Measurements from ENCODE around the gene TPM2. TPM values are rescaled to one million over a fixed set of nuclear protein-coding genes. Genes with fewer than 3 reads are reported as not detected.
A peak's percentile ranks its signal among the peaks of the same experiment; 100 is the strongest.

The TPM2 gene
- total RNA-seq, 1 donor from 2014 or later: 77.1 TPM

- Histone ChIP-seq H3K36me3 (ENCODE audit: control insufficient read depth, insufficient read depth, low read length) (peaks cover 3% of the 10 kb centered on the region), H3K27me3 (ENCODE audit: control insufficient read depth, insufficient read depth, low read length) (no peaks in the 10 kb centered on the region), H3K4me3 (ENCODE audit: low read depth, low read length) (peak overlapping the region; percentile 93)
- TF ChIP-seq, protein P1, sequence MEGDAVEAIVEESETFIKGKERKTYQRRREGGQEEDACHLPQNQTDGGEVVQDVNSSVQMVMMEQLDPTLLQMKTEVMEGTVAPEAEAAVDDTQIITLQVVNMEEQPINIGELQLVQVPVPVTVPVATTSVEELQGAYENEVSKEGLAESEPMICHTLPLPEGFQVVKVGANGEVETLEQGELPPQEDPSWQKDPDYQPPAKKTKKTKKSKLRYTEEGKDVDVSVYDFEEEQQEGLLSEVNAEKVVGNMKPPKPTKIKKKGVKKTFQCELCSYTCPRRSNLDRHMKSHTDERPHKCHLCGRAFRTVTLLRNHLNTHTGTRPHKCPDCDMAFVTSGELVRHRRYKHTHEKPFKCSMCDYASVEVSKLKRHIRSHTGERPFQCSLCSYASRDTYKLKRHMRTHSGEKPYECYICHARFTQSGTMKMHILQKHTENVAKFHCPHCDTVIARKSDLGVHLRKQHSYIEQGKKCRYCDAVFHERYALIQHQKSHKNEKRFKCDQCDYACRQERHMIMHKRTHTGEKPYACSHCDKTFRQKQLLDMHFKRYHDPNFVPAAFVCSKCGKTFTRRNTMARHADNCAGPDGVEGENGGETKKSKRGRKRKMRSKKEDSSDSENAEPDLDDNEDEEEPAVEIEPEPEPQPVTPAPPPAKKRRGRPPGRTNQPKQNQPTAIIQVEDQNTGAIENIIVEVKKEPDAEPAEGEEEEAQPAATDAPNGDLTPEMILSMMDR (IDR thresholded peaks at IDR 0.05; ENCODE audit: insufficient read depth, low read length, poor library complexity, severe bottlenecking): peak; percentile 15
- no peak for DNase-seq (ENCODE audit: low read depth)
These were observed 43.2 kb upstream of the TPM2 start for GRCh38 chr9:35732800-35733541.

GRCh38 chr9:35732185-35732799 lies 42.6 kb upstream of the TPM2 start, which contains the start of the genes CREB3 and TLN1:
CREB3 (plus strand) TSS chr9:35732666; CDS start chr9:35732773, 107 bp downstream.
TLN1 (minus strand) TSS chr9:35732195; CDS start chr9:35725694, 6,501 bp downstream.
- Histone ChIP-seq H3K27me3 (ENCODE audit: control insufficient read depth, insufficient read depth, low read length) (no peaks in the 10 kb centered on the region), H3K4me3 (ENCODE audit: low read depth, low read length) (peak within 1 kb of the TSS; percentile 93), H3K36me3 (ENCODE audit: control insufficient read depth, insufficient read depth, low read length) (peaks cover 2% of the 10 kb centered on the region)
- peak; percentile 95 for DNase-seq (ENCODE audit: low read depth)
- TF ChIP-seq, protein P1 (IDR thresholded peaks at IDR 0.05; ENCODE audit: insufficient read depth, low read length, poor library complexity, severe bottlenecking): no peak

DNA sequence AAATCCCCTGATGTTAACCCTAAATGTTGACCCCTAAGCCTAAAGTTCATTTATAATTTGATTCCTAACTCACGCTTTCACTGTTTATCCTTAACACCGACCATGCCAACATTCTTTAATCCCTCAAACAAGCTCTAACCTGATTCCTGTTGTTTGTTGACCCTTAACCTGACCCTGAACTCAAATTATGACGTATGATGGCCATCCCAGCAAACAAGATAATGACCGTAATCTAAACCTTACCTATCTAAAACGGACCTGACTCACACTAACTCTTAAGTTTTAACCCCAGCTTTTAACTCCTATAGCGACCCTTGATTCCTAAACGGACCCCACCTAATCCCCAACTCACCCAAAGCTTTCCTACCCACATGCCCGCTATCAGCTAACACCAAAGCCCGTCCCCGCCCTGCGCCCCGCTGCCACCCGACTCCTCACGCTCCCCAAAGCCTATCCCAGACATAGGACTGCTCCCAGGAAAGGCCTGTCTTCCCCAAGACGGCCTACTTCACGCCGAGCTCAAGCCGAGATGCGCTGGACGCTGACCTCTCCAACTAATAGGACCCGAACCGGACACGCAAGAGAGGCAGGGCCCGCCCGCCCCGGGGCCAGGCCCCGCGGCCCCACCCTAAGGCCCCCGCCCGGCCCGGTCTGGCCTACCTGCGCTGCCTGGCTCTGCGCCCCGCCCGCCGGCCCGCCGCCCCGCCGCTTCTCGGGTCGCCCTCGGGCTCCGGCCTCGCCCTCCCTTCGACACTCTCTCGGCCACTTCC lies 41.9 kb upstream of the TPM2 start:
- TF ChIP-seq, protein P1 (IDR thresholded peaks at IDR 0.05; ENCODE audit: insufficient read depth, low read length, poor library complexity, severe bottlenecking): no peak
- Histone ChIP-seq H3K4me3 (ENCODE audit: low read depth, low read length) (peak overlapping the region; percentile 93), H3K27me3 (ENCODE audit: control insufficient read depth, insufficient read depth, low read length) (no peaks in the 10 kb centered on the region), H3K36me3 (ENCODE audit: control insufficient read depth, insufficient read depth, low read length) (no peaks in the 10 kb centered on the region)
- no peak for DNase-seq (ENCODE audit: low read depth)

DNA sequence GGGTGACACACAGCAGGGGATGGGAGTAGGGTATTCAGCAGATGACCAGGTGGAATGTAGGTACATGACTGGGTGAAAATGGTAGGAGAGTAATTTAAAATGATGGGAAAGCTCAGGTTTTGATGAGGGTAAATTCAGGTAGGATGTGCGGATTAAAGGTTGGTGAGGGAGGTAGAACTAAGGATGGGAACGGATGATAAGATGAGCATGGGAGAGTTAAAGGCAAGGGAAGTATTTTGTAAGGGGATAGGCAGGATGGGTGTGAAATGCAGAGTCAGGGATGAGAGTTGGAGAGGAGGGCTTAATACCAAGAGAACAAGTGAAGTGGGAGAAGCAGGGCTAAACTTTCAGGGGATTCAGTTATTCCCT lies 40.7 kb upstream of the TPM2 start:
- Histone ChIP-seq H3K27me3 (ENCODE audit: control insufficient read depth, insufficient read depth, low read length) (no peaks in the 10 kb centered on the region), H3K4me3 (ENCODE audit: low read depth, low read length) (peak overlapping the region; percentile 93), H3K36me3 (ENCODE audit: control insufficient read depth, insufficient read depth, low read length) (no peaks in the 10 kb centered on the region)
- no peak for DNase-seq (ENCODE audit: low read depth)
- TF ChIP-seq, protein P1 (IDR thresholded peaks at IDR 0.05; ENCODE audit: insufficient read depth, low read length, poor library complexity, severe bottlenecking): no peak

- no peaks in the 10 kb centered on the region for H3K36me3 ChIP-seq (ENCODE audit: control insufficient read depth, insufficient read depth, low read length)
- H3K4me3 ChIP-seq (ENCODE audit: low read depth, low read length): peak overlapping the region; percentile 93
- H3K27me3 ChIP-seq (ENCODE audit: control insufficient read depth, insufficient read depth, low read length): no peaks in the 10 kb centered on the region
- TF ChIP-seq, protein P1 (IDR thresholded peaks at IDR 0.05; ENCODE audit: insufficient read depth, low read length, poor library complexity, severe bottlenecking): peak; percentile 72
- no peak for DNase-seq (ENCODE audit: low read depth)
These were observed 40.2 kb upstream of the TPM2 start for GRCh38 chr9:35729700-35730485.

Measured in kidney epithelial cell (primary cell).